Measurements from ENCODE around the gene YBX1.

The YBX1 gene

GRCh38 chr1:42739753-42740700, 57.8 kb downstream of the YBX1 start, which contains the start of gene CLDN19:
CLDN19 (minus strand) TSS chr1:42740236; CDS start chr1:42740063, 173 bp downstream.
- no peaks in the 10 kb centered on the region for H3K27me3 ChIP-seq (ENCODE audit: control insufficient read depth, insufficient read depth, low read length)
- no peak within 1 kb of the TSS for H3K9ac ChIP-seq
- H3K9me3 ChIP-seq (ENCODE audit: control insufficient read depth, low read length) = no peaks in the 10 kb centered on the region
- H2AFZ ChIP-seq = no peak within 1 kb of the TSS
- H3K4me3 ChIP-seq (ENCODE audit: low read depth, low read length) = no peak within 1 kb of the TSS
- H3K79me2 ChIP-seq = no peaks in the 10 kb centered on the region
- peaks cover 9% of the 10 kb centered on the region for H3K4me1 ChIP-seq
- no peak for TF ChIP-seq CTCF (IDR thresholded peaks at IDR 0.05)
- H3K36me3 ChIP-seq (ENCODE audit: control insufficient read depth, insufficient read depth, low read length) = no peaks in the 10 kb centered on the region
- H3K27ac ChIP-seq = no peak within 1 kb of the TSS
- no peak within 1 kb of the TSS for H3K4me2 ChIP-seq (ENCODE audit: low read length)

DNA sequence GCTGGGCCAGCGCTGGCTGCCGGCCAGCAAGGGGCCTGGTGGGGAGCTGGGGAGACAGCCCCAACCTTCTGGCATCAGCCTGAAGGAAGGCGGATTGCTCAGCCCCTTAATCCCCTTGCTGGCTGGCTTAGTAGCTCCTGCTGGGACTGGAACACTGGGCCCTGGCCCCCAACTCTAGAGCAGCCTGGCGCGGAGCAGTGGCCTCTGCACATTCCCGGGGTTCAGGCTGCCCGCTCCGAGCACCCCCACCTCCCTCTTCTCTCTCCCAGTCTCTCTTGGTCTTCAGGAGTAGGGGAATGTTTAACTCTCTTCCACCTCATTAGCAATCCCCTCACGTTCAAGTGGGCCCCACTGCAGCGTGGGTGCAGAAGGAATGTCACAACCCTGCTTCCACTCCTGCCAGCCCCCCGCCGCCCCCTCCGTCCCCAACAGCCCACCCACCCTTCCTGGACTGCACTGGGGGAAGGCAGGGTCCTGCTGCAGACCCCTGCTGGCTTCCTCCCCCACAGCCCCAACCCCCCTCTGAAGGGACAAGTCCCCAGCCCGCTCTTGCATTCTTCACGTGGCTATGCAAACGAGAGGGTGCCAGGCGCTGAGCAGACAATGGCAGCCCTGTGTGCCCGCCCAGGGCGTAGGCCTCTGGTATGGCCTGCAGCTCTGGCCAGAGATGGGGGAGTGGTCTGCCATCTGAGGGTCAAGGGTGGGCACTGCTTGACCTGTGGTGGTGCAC, 58.8 kb downstream of the YBX1 start:
- peaks cover 9% of the 10 kb centered on the region for H3K4me1 ChIP-seq

GRCh38 chr1:42741706-42742105, 59.5 kb downstream of the YBX1 start:
- Histone ChIP-seq H3K36me3 (ENCODE audit: control insufficient read depth, insufficient read depth, low read length) (no peaks in the 10 kb centered on the region), H2AFZ (no peak overlapping the region), H3K9ac (no peak overlapping the region), H3K27ac (no peak overlapping the region), H3K4me1 (peaks cover 4% of the 10 kb centered on the region), H3K4me2 (ENCODE audit: low read length) (no peak overlapping the region), H3K79me2 (no peaks in the 10 kb centered on the region), H3K27me3 (ENCODE audit: control insufficient read depth, insufficient read depth, low read length) (no peaks in the 10 kb centered on the region), H3K9me3 (ENCODE audit: control insufficient read depth, low read length) (no peaks in the 10 kb centered on the region), H3K4me3 (ENCODE audit: low read depth, low read length) (no peak overlapping the region)
- no peak for TF ChIP-seq CTCF (IDR thresholded peaks at IDR 0.05)

More for the DNA sequence above, 58.8 kb downstream of the YBX1 start:
- H3K4me2 ChIP-seq (ENCODE audit: low read length) = no peak overlapping the region
- H3K36me3 ChIP-seq (ENCODE audit: control insufficient read depth, insufficient read depth, low read length) = no peaks in the 10 kb centered on the region
- H3K9ac ChIP-seq = no peak overlapping the region
- H3K27ac ChIP-seq = no peak overlapping the region
- H3K27me3 ChIP-seq (ENCODE audit: control insufficient read depth, insufficient read depth, low read length) = no peaks in the 10 kb centered on the region
- no peaks in the 10 kb centered on the region for H3K79me2 ChIP-seq
- no peaks in the 10 kb centered on the region for H3K9me3 ChIP-seq (ENCODE audit: control insufficient read depth, low read length)
- no peak for TF ChIP-seq CTCF (IDR thresholded peaks at IDR 0.05)
- H3K4me3 ChIP-seq (ENCODE audit: low read depth, low read length) = no peak overlapping the region
- H2AFZ ChIP-seq = no peak overlapping the region

DNA sequence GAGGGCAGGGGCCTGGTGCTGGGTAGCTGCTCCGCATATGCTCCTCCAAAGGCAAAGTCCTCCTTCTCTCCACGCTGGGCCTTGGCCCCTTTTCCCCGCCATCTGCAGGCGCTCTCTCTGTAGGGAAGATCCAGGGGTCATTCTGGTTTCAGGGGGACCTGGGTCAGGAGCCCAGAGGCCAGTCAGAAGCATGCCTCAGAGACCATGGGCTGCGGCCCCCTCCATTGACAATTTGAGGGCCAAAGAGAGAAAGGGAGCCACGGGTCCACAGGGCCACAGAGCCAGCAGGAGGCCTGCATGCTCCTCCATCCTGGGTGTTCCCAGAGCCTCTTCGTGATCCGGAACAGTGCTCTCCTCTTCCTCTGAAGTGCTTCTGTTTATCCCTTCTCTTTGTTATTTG, 59.9 kb downstream of the YBX1 start:
- no peak overlapping the region for H3K9ac ChIP-seq
- no peak for TF ChIP-seq CTCF (IDR thresholded peaks at IDR 0.05)
- H2AFZ ChIP-seq = no peak overlapping the region
- H3K9me3 ChIP-seq (ENCODE audit: control insufficient read depth, low read length) = no peaks in the 10 kb centered on the region
- H3K36me3 ChIP-seq (ENCODE audit: control insufficient read depth, insufficient read depth, low read length) = no peaks in the 10 kb centered on the region
- H3K4me2 ChIP-seq (ENCODE audit: low read length) = no peak overlapping the region
- no peaks in the 10 kb centered on the region for H3K27me3 ChIP-seq (ENCODE audit: control insufficient read depth, insufficient read depth, low read length)
- H3K4me3 ChIP-seq (ENCODE audit: low read depth, low read length) = no peak overlapping the region
- no peaks in the 10 kb centered on the region for H3K79me2 ChIP-seq
- H3K4me1 ChIP-seq = no peaks in the 10 kb centered on the region
- H3K27ac ChIP-seq = no peak overlapping the region
